ENCODE data around the gene SMARCAD1.

Gene SMARCAD1

GRCh38 chr4:94333866-94334265 is 126.2 kb downstream of the SMARCAD1 start:
- TF ChIP-seq, protein P1, sequence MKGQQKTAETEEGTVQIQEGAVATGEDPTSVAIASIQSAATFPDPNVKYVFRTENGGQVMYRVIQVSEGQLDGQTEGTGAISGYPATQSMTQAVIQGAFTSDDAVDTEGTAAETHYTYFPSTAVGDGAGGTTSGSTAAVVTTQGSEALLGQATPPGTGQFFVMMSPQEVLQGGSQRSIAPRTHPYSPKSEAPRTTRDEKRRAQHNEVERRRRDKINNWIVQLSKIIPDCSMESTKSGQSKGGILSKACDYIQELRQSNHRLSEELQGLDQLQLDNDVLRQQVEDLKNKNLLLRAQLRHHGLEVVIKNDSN (IDR thresholded peaks at IDR 0.05): no peak
- TF ChIP-seq CREB1 (IDR thresholded peaks at IDR 0.05; ENCODE audit: low read depth): no peak
- no peak for TF ChIP-seq CEBPB (IDR thresholded peaks at IDR 0.05)
- no peak for TF ChIP-seq YY1 (IDR thresholded peaks at IDR 0.05; ENCODE audit: low read depth)
- TF ChIP-seq ZBTB7A (IDR thresholded peaks at IDR 0.05; ENCODE audit: low read depth): no peak
- TF ChIP-seq RAD21 (IDR thresholded peaks at IDR 0.05; ENCODE audit: low read depth): no peak
- TF ChIP-seq TEAD4 (IDR thresholded peaks at IDR 0.05): no peak
- TF ChIP-seq, protein P2, sequence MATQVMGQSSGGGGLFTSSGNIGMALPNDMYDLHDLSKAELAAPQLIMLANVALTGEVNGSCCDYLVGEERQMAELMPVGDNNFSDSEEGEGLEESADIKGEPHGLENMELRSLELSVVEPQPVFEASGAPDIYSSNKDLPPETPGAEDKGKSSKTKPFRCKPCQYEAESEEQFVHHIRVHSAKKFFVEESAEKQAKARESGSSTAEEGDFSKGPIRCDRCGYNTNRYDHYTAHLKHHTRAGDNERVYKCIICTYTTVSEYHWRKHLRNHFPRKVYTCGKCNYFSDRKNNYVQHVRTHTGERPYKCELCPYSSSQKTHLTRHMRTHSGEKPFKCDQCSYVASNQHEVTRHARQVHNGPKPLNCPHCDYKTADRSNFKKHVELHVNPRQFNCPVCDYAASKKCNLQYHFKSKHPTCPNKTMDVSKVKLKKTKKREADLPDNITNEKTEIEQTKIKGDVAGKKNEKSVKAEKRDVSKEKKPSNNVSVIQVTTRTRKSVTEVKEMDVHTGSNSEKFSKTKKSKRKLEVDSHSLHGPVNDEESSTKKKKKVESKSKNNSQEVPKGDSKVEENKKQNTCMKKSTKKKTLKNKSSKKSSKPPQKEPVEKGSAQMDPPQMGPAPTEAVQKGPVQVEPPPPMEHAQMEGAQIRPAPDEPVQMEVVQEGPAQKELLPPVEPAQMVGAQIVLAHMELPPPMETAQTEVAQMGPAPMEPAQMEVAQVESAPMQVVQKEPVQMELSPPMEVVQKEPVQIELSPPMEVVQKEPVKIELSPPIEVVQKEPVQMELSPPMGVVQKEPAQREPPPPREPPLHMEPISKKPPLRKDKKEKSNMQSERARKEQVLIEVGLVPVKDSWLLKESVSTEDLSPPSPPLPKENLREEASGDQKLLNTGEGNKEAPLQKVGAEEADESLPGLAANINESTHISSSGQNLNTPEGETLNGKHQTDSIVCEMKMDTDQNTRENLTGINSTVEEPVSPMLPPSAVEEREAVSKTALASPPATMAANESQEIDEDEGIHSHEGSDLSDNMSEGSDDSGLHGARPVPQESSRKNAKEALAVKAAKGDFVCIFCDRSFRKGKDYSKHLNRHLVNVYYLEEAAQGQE (IDR thresholded peaks at IDR 0.05; ENCODE audit: low read depth): no peak
- no peak for TF ChIP-seq EGR1 (IDR thresholded peaks at IDR 0.05)

- TF ChIP-seq, protein P3, sequence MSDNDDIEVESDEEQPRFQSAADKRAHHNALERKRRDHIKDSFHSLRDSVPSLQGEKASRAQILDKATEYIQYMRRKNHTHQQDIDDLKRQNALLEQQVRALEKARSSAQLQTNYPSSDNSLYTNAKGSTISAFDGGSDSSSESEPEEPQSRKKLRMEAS (IDR thresholded peaks at IDR 0.05): no peak
- TF ChIP-seq, protein P2 (IDR thresholded peaks at IDR 0.05; ENCODE audit: low read depth): no peak
- TF ChIP-seq FOXM1 (IDR thresholded peaks at IDR 0.05; ENCODE audit: borderline replicate concordance, low read depth) (no peak), TEAD4 (IDR thresholded peaks at IDR 0.05) (no peak), EGR1 (IDR thresholded peaks at IDR 0.05) (no peak), CREB1 (IDR thresholded peaks at IDR 0.05; ENCODE audit: low read depth) (no peak), CEBPB (IDR thresholded peaks at IDR 0.05) (no peak), RAD21 (IDR thresholded peaks at IDR 0.05; ENCODE audit: low read depth) (no peak), EP300 (IDR thresholded peaks at IDR 0.05; ENCODE audit: borderline replicate concordance) (no peak), TAF1 (IDR thresholded peaks at IDR 0.05; ENCODE audit: low read depth) (no peak), TCF12 (IDR thresholded peaks at IDR 0.05; ENCODE audit: low read depth) (no peak), ZBTB7A (IDR thresholded peaks at IDR 0.05; ENCODE audit: low read depth) (no peak), NFIC (IDR thresholded peaks at IDR 0.05) (no peak)
- TF ChIP-seq, protein P1 (IDR thresholded peaks at IDR 0.05): no peak
Measured at GRCh38 chr4:94334476-94334875, 126.8 kb downstream of the SMARCAD1 start.

GRCh38 chr4:94334962-94335361 is 127.3 kb downstream of the SMARCAD1 start:
- TF ChIP-seq TEAD4 (IDR thresholded peaks at IDR 0.05) (no peak), EGR1 (IDR thresholded peaks at IDR 0.05) (no peak), NFIC (IDR thresholded peaks at IDR 0.05) (no peak), FOXM1 (IDR thresholded peaks at IDR 0.05; ENCODE audit: borderline replicate concordance, low read depth) (no peak), CREB1 (IDR thresholded peaks at IDR 0.05; ENCODE audit: low read depth) (no peak), YY1 (IDR thresholded peaks at IDR 0.05; ENCODE audit: low read depth) (no peak), RAD21 (IDR thresholded peaks at IDR 0.05; ENCODE audit: low read depth) (no peak), CEBPB (IDR thresholded peaks at IDR 0.05) (no peak), EP300 (IDR thresholded peaks at IDR 0.05; ENCODE audit: borderline replicate concordance) (no peak), TCF12 (IDR thresholded peaks at IDR 0.05; ENCODE audit: low read depth) (no peak), TAF1 (IDR thresholded peaks at IDR 0.05; ENCODE audit: low read depth) (no peak), ZBTB7A (IDR thresholded peaks at IDR 0.05; ENCODE audit: low read depth) (no peak)
- TF ChIP-seq, protein P1 (IDR thresholded peaks at IDR 0.05): no peak
- TF ChIP-seq, protein P2 (IDR thresholded peaks at IDR 0.05; ENCODE audit: low read depth): no peak
- TF ChIP-seq, protein P3 (IDR thresholded peaks at IDR 0.05): no peak

DNA sequence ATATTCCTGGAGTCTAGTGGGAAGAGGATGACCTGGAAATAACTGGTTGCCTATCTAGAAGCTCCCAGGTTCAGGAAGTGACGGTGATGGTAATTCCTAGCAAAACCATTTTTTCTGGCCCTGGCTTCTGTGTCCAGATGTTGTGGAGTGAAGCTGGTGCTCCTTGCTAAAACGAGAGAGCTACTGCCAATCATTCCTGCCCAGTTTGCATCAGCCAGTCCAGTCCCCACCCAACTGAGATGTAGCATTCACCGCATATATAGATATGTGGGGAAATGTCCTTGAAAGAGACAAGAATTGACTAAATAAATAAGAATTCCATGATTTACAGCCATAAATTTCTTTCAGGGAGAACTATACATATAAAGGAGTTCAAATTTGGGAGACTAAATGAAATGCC is 128.6 kb downstream of the SMARCAD1 start:
- TF ChIP-seq YY1 (IDR thresholded peaks at IDR 0.05; ENCODE audit: low read depth) (no peak), TAF1 (IDR thresholded peaks at IDR 0.05; ENCODE audit: low read depth) (no peak), EP300 (IDR thresholded peaks at IDR 0.05; ENCODE audit: borderline replicate concordance) (no peak), EGR1 (IDR thresholded peaks at IDR 0.05) (no peak), TCF12 (IDR thresholded peaks at IDR 0.05; ENCODE audit: low read depth) (no peak), ZBTB7A (IDR thresholded peaks at IDR 0.05; ENCODE audit: low read depth) (no peak), CEBPB (IDR thresholded peaks at IDR 0.05) (no peak), CREB1 (IDR thresholded peaks at IDR 0.05; ENCODE audit: low read depth) (no peak), NFIC (IDR thresholded peaks at IDR 0.05) (no peak), TEAD4 (IDR thresholded peaks at IDR 0.05) (no peak), FOXM1 (IDR thresholded peaks at IDR 0.05; ENCODE audit: borderline replicate concordance, low read depth) (no peak)
- TF ChIP-seq, protein P2 (IDR thresholded peaks at IDR 0.05; ENCODE audit: low read depth): no peak
- TF ChIP-seq, protein P1 (IDR thresholded peaks at IDR 0.05): no peak
- TF ChIP-seq, protein P3 (IDR thresholded peaks at IDR 0.05): no peak
